Vagina (tissue), 2 donors: ENCODE data around the gene GGCX.

Experiments used
- POLR2A ChIP-seq, 2 donors: fragments of 450-650 bp; IDR thresholded peaks; one replicate each; pipeline ENCODE4 v1.6.1; 2017; ENCODE audit warnings: antibody characterized with exemption in 2 of 2, mild to moderate bottlenecking in 2 of 2, moderate library complexity in 2 of 2
- POLR2AphosphoS5 ChIP-seq, 2 donors: sonication (generic); formaldehyde crosslinking; IDR thresholded peaks; one replicate each; pipeline ENCODE4 v1.9.0; 2017; ENCODE audit warnings: antibody characterized with exemption in 2 of 2, mild to moderate bottlenecking in 2 of 2, low read depth in 1 of 2; ENCODE audit not compliant: insufficient read depth in 1 of 2
- TF ChIP-seq, protein P1 (sequence below), 3 experiments: fragments of 450-650 bp in 2 of 3; fragments of 200-600 bp in 1 of 3; sonication (generic) in 1 of 3; IDR thresholded peaks; one replicate each; pipeline ENCODE4 v1.5.1; 2017 to 2019; ENCODE audit warnings: antibody characterized with exemption in 3 of 3, mild to moderate bottlenecking in 2 of 3, moderate library complexity in 2 of 3

DNA sequence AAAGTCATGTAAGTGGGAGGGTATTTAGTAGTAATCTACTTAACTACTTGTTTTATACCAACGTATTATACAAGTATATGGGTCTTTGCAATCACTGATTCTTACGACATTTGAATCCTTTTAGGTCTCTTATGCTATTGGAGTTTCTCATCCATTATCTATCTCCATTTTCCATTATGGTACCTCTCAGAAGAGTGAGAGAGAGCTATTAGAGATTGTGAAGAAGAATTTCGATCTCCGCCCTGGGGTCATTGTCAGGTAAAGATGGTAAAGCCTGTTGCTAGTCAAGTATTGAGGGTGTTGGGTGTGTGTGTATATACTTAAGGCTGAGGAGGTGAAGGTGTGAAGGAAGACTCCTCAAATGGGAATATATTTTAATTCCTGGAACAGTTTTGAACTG, 18.5 kb downstream of the GGCX start:
- TF ChIP-seq POLR2AphosphoS5 (IDR thresholded peaks at IDR 0.05; ENCODE audit: insufficient read depth in 1 of 2, low read depth in 1 of 2) (no peak), POLR2A (IDR thresholded peaks at IDR 0.05) (no peak)
- TF ChIP-seq, protein P1, sequence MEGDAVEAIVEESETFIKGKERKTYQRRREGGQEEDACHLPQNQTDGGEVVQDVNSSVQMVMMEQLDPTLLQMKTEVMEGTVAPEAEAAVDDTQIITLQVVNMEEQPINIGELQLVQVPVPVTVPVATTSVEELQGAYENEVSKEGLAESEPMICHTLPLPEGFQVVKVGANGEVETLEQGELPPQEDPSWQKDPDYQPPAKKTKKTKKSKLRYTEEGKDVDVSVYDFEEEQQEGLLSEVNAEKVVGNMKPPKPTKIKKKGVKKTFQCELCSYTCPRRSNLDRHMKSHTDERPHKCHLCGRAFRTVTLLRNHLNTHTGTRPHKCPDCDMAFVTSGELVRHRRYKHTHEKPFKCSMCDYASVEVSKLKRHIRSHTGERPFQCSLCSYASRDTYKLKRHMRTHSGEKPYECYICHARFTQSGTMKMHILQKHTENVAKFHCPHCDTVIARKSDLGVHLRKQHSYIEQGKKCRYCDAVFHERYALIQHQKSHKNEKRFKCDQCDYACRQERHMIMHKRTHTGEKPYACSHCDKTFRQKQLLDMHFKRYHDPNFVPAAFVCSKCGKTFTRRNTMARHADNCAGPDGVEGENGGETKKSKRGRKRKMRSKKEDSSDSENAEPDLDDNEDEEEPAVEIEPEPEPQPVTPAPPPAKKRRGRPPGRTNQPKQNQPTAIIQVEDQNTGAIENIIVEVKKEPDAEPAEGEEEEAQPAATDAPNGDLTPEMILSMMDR (IDR thresholded peaks at IDR 0.05) = no peak
